Mucosa of stomach (tissue), 1 donor: ENCODE measurements around the gene RNMT.

Experiments
- H3K27me3 ChIP-seq: one replicate; pipeline ENCODE4 v1.7.0; 2013; ENCODE audit warnings: mild to moderate bottlenecking, low read length; ENCODE audit not compliant: control insufficient read depth, insufficient read depth
- H3K36me3 ChIP-seq: one replicate; pipeline ENCODE4 v1.7.0; 2013; ENCODE audit warnings: low read length; ENCODE audit not compliant: control insufficient read depth, insufficient read depth
- H3K4me1 ChIP-seq: one replicate; pipeline ENCODE4 v1.7.0; 2013; ENCODE audit warnings: mild to moderate bottlenecking, low read length; ENCODE audit not compliant: control insufficient read depth, insufficient read depth
- H3K4me3 ChIP-seq: one replicate; pipeline ENCODE4 v1.7.0; 2013; ENCODE audit warnings: low read length
- H3K9ac ChIP-seq: one replicate; pipeline ENCODE4 v1.7.0; 2013; ENCODE audit warnings: mild to moderate bottlenecking, low read length, moderate library complexity
- H3K9me3 ChIP-seq: one replicate; pipeline ENCODE4 v1.7.0; 2013; ENCODE audit warnings: mild to moderate bottlenecking, low read length, moderate library complexity; ENCODE audit not compliant: control insufficient read depth
- donor health status: Pancreatic carcinoma.

RNMT gene

DNA sequence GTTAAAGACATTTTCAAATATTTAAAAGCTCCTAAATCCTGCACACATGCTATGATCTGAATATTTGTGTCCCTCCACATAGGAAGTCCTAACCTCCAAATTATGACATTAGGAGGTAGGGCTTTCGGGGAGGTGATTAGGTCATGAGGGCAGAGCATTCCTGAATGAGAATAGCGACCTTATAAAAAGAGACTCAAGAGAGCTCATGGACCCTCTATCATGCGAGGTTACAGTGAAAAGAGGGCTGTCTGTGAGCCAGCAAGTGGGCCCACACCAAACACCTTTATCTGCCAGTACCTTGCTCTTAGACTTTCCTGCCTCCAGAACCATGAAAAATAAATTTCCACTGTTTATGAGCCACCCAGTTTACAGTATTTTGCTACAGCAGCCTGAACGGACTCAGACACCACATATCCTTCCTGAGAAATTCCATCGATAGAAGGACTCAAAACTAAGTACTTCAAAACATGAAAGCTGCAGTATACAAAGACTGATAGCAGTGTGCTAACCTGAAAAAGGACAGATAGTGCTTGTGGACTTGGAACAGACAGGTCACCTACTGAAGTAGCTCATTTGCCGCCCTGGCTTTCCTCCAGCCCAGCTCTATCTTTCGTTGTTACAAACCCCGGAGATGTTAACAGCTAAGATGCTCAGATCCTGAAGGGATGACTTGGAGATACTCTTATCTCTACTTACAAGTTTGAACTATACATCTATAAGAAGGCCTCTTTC lies 13.9 kb upstream of the RNMT start:
- no peak overlapping the region for H3K9ac ChIP-seq
- H3K27me3 ChIP-seq, result no peaks in the 10 kb centered on the region
- H3K4me3 ChIP-seq, result no peak overlapping the region
- no peaks in the 10 kb centered on the region for H3K4me1 ChIP-seq
- H3K9me3 ChIP-seq, result no peaks in the 10 kb centered on the region
- no peaks in the 10 kb centered on the region for H3K36me3 ChIP-seq

DNA sequence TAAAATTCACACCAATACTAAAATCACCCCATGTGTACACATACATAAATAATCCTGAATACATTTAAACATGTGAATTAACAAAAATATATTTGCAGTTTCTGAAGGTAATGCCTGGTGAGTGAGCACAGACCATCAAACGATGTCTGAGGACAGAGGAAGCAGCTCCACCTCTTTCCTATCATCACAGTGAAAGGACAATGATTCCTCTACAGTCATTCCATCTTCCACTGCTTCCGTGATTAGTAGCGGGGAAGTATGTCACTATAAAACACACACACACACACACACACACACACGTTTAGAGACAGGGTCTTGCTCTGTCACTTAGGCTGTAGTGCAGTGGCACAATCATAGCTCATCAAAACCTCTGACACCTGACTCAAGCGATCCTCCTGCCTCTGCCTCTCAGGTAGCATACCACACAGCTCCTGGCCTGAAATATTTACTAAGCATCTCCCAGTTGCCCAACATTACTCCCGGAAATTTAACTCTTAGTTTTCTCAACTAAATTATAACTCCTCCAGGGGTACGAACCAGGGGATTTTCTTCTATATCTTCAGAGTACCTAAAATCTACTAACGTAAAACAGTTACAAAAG lies 12.9 kb upstream of the RNMT start:
- Histone ChIP-seq H3K9ac (no peak overlapping the region), H3K27me3 (no peaks in the 10 kb centered on the region), H3K9me3 (no peaks in the 10 kb centered on the region), H3K4me3 (no peak overlapping the region), H3K36me3 (no peaks in the 10 kb centered on the region), H3K4me1 (no peaks in the 10 kb centered on the region)

DNA sequence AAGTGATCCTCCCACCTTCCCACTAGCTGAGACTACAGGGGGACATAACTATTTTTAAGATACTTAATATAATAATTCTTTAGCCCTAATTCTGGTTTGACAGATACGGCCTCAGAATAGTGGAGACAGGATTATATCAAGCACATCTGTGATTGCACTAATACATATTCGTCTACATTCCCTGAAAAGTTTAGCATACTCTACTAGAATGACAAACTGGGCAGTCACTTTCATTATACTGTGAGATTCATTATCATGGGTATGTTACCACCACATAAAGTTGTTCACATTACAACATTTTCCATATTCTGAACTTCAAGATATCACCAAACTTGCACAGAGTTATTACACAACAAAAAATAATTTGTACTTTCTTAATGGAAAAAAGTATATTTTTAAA lies 11.1 kb upstream of the RNMT start:
- H3K27me3 ChIP-seq, result no peaks in the 10 kb centered on the region
- H3K36me3 ChIP-seq, result no peaks in the 10 kb centered on the region
- H3K9me3 ChIP-seq, result no peaks in the 10 kb centered on the region
- no peaks in the 10 kb centered on the region for H3K4me1 ChIP-seq
- no peak overlapping the region for H3K4me3 ChIP-seq
- no peak overlapping the region for H3K9ac ChIP-seq

DNA sequence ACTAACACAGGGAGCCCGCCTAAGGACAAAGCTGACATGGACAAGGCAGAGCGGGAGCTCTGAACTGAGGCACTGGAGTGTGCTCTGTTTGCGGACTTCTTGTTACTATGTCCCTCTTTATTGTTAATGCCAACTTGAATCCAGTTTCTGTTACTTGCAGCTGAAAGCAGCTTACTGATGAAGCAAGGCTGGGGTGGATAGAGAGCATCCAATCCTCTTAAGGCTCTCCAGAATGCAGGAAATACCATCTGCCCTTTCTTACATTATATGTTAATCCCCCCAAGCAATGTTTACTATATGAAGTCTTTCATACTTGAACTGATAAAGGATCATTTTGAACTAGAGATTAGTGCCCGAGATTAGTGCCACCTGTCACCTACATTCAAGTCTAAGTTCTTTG lies 9.6 kb upstream of the RNMT start:
- H3K27me3 ChIP-seq, result no peaks in the 10 kb centered on the region
- H3K4me1 ChIP-seq, result no peaks in the 10 kb centered on the region

DNA sequence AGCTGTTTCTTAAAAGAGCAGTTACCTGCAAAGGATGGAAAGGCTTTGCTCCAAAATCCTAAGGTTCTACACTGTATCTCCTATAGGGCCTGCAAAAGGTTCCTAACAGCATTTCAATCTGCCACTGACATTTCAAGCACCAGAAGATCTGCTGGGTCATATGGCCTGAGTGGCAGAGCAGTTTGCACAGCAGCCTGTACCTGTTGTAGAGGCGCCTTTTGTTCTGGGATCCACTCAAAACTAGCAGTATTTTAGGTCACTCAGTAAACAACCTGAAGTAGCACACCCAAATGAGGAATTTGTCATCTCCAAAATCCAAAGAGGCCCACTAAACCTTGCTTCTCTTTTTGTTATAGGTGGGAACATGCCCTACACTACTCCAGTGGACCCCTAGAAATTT lies 6.3 kb upstream of the RNMT start:
- Histone ChIP-seq H3K9me3 (no peaks in the 10 kb centered on the region), H3K9ac (no peak overlapping the region), H3K36me3 (no peaks in the 10 kb centered on the region), H3K27me3 (no peaks in the 10 kb centered on the region), H3K4me1 (peaks cover 7% of the 10 kb centered on the region), H3K4me3 (no peak overlapping the region)

More for the DNA sequence above, 9.6 kb upstream of the RNMT start:
- Histone ChIP-seq H3K9ac (no peak overlapping the region), H3K36me3 (no peaks in the 10 kb centered on the region), H3K4me3 (no peak overlapping the region), H3K9me3 (no peaks in the 10 kb centered on the region)

DNA sequence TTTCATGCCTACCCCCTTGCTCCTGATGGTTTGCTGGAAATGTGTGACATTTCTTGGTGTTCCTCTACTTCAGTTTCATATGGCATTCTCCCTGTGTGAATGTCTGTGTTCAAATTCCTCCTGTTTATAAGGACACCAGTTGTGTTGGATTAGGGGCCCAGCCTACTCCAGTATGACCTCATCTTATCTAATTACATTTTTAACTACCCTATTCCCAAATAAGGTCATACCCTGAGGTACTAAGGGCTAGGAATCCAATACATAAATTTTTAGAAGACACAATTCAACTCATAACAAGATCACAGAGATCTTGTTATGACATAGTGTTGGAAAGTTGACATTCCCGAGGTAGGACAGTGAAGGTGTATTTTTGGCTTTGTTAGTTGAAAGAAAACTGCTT lies 5.6 kb upstream of the RNMT start:
- Histone ChIP-seq H3K9ac (no peak overlapping the region), H3K27me3 (no peaks in the 10 kb centered on the region), H3K9me3 (no peaks in the 10 kb centered on the region), H3K4me3 (no peak overlapping the region), H3K4me1 (peaks cover 12% of the 10 kb centered on the region), H3K36me3 (no peaks in the 10 kb centered on the region)

DNA sequence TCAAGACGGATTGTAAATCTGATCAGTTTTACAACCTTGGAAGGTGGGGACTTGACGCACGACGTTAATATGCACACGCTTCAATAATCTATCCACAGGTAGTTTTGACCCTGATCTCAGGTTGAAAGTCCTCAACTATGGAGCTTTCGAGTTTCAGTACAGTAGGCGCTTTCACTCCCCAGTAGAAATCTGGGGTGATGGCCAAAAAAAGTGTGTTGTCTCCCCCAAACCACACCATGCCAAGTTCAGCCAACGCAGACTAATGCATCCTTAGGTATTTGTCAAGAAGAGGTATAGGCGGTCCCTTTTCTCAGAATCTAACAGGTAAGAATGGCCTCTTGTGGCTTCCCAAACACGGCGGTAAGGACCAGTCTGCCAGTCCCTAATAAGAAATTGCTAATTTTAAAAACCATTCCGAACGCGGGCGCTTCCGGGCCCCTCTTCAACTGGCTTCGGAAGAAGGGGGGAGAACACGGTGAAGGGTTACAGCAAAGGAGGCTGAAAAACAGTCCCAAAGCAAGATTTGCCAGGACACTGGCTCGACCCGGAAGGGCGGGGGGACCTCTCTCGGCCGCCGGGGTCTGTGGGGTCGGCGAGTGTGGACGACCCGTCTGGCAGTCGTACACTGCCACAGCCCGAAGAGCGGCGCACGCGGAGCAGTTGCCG lies 774 bp upstream of the RNMT start:
- Histone ChIP-seq H3K4me3 (peak overlapping the region; percentile 73), H3K36me3 (no peaks in the 10 kb centered on the region), H3K4me1 (peaks cover 12% of the 10 kb centered on the region), H3K27me3 (no peaks in the 10 kb centered on the region), H3K9me3 (no peaks in the 10 kb centered on the region), H3K9ac (peak overlapping the region; percentile 86)

DNA sequence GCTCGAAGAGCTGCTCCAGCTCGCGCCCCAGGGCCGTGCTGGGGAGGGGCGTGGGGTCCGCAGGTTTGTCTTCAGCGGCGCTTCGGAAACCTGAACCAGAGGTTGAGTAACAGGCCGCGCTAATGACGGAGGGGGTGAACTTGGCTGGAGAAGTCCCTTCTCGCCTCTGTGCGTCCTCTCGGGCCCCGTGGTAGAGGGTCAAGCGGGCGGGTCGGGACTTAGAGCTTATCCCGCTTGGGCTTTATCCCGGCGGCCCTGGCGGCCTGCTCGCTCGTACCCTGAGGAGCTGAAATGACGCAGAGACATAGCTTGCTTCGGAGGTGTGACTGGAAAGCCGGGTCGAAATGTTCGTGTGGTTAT lies 479 bp downstream of the RNMT start:
- Histone ChIP-seq H3K27me3 (no peaks in the 10 kb centered on the region), H3K4me1 (peaks cover 12% of the 10 kb centered on the region), H3K4me3 (peak overlapping the region; percentile 73), H3K9me3 (no peaks in the 10 kb centered on the region), H3K9ac (peak overlapping the region; percentile 86), H3K36me3 (no peaks in the 10 kb centered on the region)

DNA sequence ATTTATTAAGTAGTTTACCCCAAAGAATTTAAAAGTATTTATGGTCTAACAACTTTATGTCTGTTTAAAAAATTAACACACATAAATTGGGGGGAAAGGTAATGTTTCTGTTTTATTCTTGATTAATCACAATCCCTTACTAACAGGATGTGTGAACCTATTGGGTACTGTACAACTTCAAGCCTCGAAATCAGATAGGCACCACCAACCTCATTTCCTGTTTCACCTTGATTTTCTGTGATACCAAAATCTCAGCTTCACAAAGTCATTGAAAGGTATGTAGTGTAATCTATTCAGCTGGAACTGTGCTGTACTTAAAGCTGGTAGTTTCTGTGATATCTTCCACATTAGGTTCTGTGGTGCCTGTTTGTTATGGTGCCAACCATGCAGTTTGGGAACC lies 4.0 kb downstream of the RNMT start:
- Histone ChIP-seq H3K9me3 (no peaks in the 10 kb centered on the region), H3K4me3 (no peak overlapping the region), H3K36me3 (no peaks in the 10 kb centered on the region), H3K9ac (no peak overlapping the region), H3K27me3 (no peaks in the 10 kb centered on the region), H3K4me1 (peaks cover 2% of the 10 kb centered on the region)

DNA sequence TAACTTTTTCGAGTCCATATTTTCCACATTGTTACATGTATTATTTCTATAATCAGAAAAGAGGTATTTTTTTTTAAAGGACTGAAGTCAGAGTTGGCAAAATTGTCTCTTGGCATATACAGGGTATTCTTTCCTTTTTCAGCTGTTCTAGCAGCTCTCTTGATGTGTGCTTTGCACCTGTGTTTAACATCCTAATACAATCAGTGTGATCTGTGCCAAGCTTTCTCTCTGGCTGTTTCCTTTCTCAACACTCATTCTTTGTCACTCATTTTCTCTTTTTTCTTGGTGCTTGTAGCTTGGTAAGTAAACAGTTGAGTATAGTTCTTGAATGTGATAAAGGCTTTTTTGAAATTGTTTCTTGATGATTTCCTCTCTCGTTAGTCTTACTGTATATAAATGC lies 9.2 kb downstream of the RNMT start:
- Histone ChIP-seq H3K9me3 (no peaks in the 10 kb centered on the region), H3K27me3 (no peaks in the 10 kb centered on the region), H3K4me3 (no peak overlapping the region), H3K4me1 (no peaks in the 10 kb centered on the region), H3K9ac (no peak overlapping the region), H3K36me3 (peaks cover 6% of the 10 kb centered on the region)

DNA sequence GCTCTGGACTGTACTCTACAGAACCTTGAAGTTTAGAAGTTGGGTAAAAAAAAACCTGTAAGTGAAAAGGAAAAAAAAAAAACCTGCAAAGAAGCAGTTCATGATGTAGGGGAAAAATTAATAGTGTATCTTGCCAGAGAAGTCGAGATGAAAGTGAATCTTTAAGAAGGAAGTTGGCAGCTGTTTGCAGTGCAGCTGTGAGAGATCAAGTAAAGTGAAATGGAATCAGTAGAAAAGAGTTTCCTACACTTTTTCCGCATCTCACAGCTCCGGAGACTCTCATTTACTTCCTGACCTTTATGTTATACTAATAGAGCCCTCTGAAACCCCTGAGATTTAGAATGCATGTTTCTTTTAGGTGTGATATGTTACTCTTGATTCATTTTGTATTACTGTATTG lies 19.2 kb downstream of the RNMT start:
- Histone ChIP-seq H3K4me1 (no peaks in the 10 kb centered on the region), H3K9me3 (no peaks in the 10 kb centered on the region), H3K4me3 (no peak overlapping the region), H3K9ac (no peak overlapping the region), H3K27me3 (no peaks in the 10 kb centered on the region), H3K36me3 (no peaks in the 10 kb centered on the region)

DNA sequence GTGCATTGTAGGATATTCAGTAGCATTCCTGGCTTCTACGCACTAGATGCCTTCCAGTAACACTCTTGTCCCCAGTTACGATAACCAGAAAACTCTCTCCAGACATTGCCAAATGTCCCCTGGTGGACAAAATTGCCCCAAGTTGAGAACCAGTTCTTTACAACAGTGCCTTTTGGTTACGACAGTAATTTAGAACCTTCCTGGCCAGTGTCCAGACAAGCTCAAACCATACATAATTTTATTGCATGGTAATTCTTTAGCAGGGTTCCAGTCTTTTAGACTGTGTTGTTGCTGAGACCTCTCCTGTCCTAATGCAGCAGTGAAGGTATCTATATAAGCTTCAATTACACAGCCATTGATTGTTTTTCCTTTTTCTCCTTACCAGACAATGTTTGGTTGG lies 20.2 kb downstream of the RNMT start:
- Histone ChIP-seq H3K9ac (no peak overlapping the region), H3K9me3 (no peaks in the 10 kb centered on the region), H3K36me3 (no peaks in the 10 kb centered on the region), H3K4me1 (no peaks in the 10 kb centered on the region), H3K4me3 (no peak overlapping the region), H3K27me3 (no peaks in the 10 kb centered on the region)
